AG04450 (cell line): ENCODE measurements around the gene SDHAF2. TPM values are rescaled to one million over a fixed set of nuclear protein-coding genes. Genes with fewer than 3 reads are reported as not detected.
A peak's percentile ranks its signal among the peaks of the same experiment; 100 is the strongest.

Experiments used
- CTCF ChIA-PET: fragments of 300-600, 350-600 bp; formaldehyde crosslinking; extraction: SDS; loops from one replicate; lab custom pipeline; 2022; ENCODE audit warnings: antibody characterized with exemption, inconsistent platforms; lab: Charles Lee
- POLR2A ChIA-PET: fragments of 350-600 bp; formaldehyde crosslinking; extraction: SDS; loops from one replicate; lab custom pipeline; 2021; ENCODE audit warnings: antibody characterized with exemption, inconsistent platforms; lab: Yijun Ruan, JAX
- DNase-seq: peaks from one replicate; pipeline ENCODE4 v3.0.0-alpha.2; 2011; ENCODE audit warnings: low read depth, low spot score
- H3K27ac ChIP-seq: one replicate; pipeline ENCODE4 v1.5.1; 2012; ENCODE audit warnings: low read depth, low read length, control low read depth
- H3K27me3 ChIP-seq: one replicate; pipeline ENCODE4 v1.6.0; 2012; ENCODE audit warnings: low read length; ENCODE audit not compliant: control insufficient read depth, insufficient read depth
- H3K4me3 ChIP-seq: 2 replicates; pipeline ENCODE4 v1.5.1; 2011; ENCODE audit warnings: mild to moderate bottlenecking, low read depth, low read length, control low read depth
- H3K9me3 ChIP-seq: 2 replicates; pipeline ENCODE4 v1.5.1; 2012; ENCODE audit warnings: low read length; ENCODE audit not compliant: control insufficient read depth, insufficient read depth
- polyA plus RNA-seq: library from polyadenylated mRNA; depleted of rRNA; stranded (reverse); fragments of >200 nt; gene quantifications from 2 replicates; pipeline ENCODE4 v1.2.3, GENCODE V29; 2011
- TF ChIP-seq, protein P1 (sequence below): IDR thresholded peaks from 2 replicates; pipeline ENCODE4 v1.5.1; 2011; ENCODE audit warnings: low read depth, low read length, control low read depth, inconsistent platforms

Gene SDHAF2
- polyA plus RNA-seq, 1 experiment: 71.6 TPM

DNA sequence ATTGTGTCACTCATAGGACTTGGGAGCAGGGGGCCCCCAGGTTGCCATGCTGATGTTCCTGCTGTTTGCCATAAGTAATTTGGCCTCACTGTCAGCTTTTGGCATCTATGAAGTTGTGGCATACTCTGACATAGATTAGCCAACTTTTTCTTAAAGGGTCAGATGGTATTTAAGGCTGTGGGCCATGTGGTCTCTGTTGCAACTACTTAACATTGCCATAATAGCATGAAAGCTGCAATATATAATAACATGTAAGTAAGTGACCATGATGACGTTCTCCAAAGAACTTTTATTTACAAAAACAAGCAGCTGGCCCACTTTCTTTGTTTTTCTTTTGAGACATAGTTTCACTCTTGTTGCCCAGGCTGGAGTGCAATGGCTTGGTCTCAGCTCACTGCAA, 39.8 kb upstream of the SDHAF2 start:
- no peak overlapping the region for H3K27ac ChIP-seq
- no peaks in the 10 kb centered on the region for H3K27me3 ChIP-seq
- ChIA-PET POLR2A (interaction anchor here (0.6 to 0.9 kb wide), 2 partner anchors 56 to 85 kb away, joined by 3 to 4 read pairs; no protein-coding TSS in a partner anchor), CTCF (interaction anchor here (1.2 to 7.5 kb wide), 2 partner anchors 45 to 53 kb away, joined by 3 to 94 read pairs; no protein-coding TSS in a partner anchor)
- no peak overlapping the region for H3K4me3 ChIP-seq
- TF ChIP-seq, protein P1, sequence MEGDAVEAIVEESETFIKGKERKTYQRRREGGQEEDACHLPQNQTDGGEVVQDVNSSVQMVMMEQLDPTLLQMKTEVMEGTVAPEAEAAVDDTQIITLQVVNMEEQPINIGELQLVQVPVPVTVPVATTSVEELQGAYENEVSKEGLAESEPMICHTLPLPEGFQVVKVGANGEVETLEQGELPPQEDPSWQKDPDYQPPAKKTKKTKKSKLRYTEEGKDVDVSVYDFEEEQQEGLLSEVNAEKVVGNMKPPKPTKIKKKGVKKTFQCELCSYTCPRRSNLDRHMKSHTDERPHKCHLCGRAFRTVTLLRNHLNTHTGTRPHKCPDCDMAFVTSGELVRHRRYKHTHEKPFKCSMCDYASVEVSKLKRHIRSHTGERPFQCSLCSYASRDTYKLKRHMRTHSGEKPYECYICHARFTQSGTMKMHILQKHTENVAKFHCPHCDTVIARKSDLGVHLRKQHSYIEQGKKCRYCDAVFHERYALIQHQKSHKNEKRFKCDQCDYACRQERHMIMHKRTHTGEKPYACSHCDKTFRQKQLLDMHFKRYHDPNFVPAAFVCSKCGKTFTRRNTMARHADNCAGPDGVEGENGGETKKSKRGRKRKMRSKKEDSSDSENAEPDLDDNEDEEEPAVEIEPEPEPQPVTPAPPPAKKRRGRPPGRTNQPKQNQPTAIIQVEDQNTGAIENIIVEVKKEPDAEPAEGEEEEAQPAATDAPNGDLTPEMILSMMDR: no peak
- no peaks in the 10 kb centered on the region; the same call in 1 of the 2 replicates for H3K9me3 ChIP-seq
- DNase-seq: no peak

DNA sequence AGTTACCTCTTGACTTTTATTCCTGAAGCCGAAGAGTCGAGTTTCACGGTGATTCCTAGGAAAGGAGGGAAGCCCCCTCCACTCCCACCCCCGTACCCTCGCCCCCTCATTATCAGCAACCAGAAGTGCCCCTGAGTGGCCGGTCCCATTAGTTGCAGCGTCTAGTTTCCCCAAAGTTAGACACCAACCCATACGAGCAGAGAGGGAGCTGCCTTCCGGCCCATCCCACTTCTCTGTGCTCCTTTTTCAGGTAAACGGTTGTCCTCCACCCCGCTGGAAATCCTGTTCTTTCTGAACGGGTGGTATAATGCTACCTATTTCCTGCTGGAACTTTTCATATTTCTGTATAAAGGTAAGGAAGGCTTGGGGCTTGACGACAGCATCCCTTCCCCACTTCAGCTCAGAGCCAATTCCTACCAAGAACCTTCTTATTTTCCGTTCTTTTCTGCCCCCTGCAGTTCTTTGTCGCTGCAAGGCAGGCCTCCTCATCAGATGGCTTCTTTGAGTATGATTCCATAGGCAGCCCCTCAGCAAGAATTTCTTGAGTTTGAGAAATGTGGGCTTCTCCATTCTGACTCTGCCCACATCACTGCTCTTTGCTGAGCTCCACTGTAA, 36.8 kb upstream of the SDHAF2 start:
- peak overlapping the region; percentile 67 for H3K4me3 ChIP-seq
- DNase-seq: no peak
- no peaks in the 10 kb centered on the region for H3K27me3 ChIP-seq
- no peak overlapping the region for H3K27ac ChIP-seq
- TF ChIP-seq, protein P1: peak; percentile 52
- no peaks in the 10 kb centered on the region; the same call in 1 of the 2 replicates for H3K9me3 ChIP-seq
- CTCF ChIA-PET: interaction anchor here (0.7 to 7.5 kb wide), 13 partner anchors 8 to 244 kb away, joined by 3 to 94 read pairs (median 3); partner anchors contain the start of gene TMEM138
- POLR2A ChIA-PET: interaction anchor here (0.7 to 2.8 kb wide), 4 partner anchors 14 to 44 kb away, joined by 3 to 17 read pairs (median 6); partner anchors contain the start of genes CPSF7, CYB561A3, SDHAF2 and TMEM138

DNA sequence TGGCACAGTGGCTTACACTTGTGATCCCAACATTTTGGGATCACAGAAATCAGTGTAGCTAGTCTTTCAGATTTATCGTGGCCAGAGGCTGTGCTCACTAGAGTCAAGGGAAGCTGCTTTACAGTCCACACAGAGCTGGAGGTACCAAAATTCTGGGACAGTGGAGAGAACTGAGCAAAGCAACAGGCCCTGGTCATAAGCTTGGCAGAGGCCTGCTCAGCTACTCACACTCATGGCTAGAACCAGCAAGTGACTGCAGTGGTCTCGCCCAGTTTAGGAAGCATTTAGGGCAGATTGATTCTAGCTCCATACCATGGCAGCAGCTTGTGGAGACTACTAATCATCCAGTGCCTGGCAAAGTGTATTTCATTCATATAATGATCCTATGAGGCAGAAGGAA, 28.8 kb upstream of the SDHAF2 start:
- no peaks in the 10 kb centered on the region for H3K9me3 ChIP-seq
- no peak for DNase-seq
- no peak overlapping the region for H3K27ac ChIP-seq
- no peaks in the 10 kb centered on the region for H3K27me3 ChIP-seq
- H3K4me3 ChIP-seq: no peak overlapping the region
- ChIA-PET POLR2A (interaction anchor here (0.6 to 1.1 kb wide), 2 partner anchors 29 to 39 kb away, joined by 3 read pairs; partner anchors contain the start of genes CPSF7, CYB561A3, SDHAF2 and TMEM138), CTCF (interaction anchor here (0.5 to 2.9 kb wide), 5 partner anchors 8 to 236 kb away, joined by 4 to 15 read pairs (median 9); no protein-coding TSS in a partner anchor)
- TF ChIP-seq, protein P1: no peak

DNA sequence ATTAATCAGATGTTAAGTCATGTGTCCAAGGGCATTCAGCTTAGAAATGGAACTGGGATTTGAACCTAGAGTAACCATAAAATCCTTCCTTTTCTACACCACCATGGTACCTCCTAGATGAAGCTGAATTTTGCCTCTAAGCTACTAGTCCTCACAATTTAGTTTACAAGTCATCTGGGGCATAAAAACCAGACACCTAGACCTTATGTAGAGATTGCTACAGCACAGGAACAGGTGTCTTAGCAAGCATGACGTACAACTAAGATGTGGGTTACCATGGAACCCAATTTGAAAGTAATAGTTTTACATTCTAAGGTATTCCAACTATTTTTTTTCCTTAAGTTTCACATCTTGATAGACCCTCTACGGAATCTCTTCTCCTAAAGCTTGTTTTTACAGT, 28.4 kb upstream of the SDHAF2 start:
- TF ChIP-seq, protein P1: no peak
- H3K9me3 ChIP-seq: no peaks in the 10 kb centered on the region
- POLR2A ChIA-PET: interaction anchor here (0.6 to 1.1 kb wide), 2 partner anchors 28 to 40 kb away, joined by 3 read pairs; partner anchors contain the start of genes CPSF7, CYB561A3, SDHAF2 and TMEM138
- H3K27me3 ChIP-seq: no peaks in the 10 kb centered on the region
- H3K4me3 ChIP-seq: no peak overlapping the region
- CTCF ChIA-PET: interaction anchor here (0.8 to 2.9 kb wide), 4 partner anchors 9 to 65 kb away, joined by 5 to 15 read pairs (median 10); no protein-coding TSS in a partner anchor
- DNase-seq: no peak
- H3K27ac ChIP-seq: no peak overlapping the region

DNA sequence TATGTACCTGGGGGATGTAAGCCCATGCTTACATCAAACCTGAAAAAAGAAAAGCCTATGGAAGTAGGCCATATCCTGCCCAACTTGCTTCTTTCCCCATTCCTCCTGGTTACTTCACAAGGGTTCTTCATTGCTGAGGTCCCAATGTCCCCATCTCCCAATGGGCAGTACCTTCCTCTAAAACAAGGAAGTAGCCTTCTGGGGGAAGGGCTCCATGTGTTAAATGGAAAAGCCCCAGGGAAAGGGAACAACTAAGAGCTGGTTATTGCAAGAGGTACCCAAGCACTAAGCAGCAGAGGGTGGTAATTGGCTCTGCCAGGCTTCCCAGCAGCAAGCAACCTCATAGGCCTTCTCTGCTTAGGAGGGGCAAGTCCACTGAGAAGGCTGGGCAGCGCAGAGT, 26.3 kb upstream of the SDHAF2 start:
- POLR2A ChIA-PET: no interaction called here
- Histone ChIP-seq H3K27ac (no peak overlapping the region), H3K27me3 (no peaks in the 10 kb centered on the region), H3K4me3 (no peak overlapping the region), H3K9me3 (no peaks in the 10 kb centered on the region)
- no peak for DNase-seq
- TF ChIP-seq, protein P1: no peak
- CTCF ChIA-PET: interaction anchor here (1.1 kb wide), 1 partner anchor 11 kb away, joined by 3 read pairs; no protein-coding TSS in a partner anchor
